COLO668 (cell line): Measurements from ENCODE around the gene HS2ST1.
"Not testable (repeated sequence)": the region's sequence is repeated elsewhere in the genome, so short reads cannot be mapped to it uniquely, and the experiment has no call there.

Source experiments
- DNase-seq: peaks from one replicate; lab custom pipeline; 2025; ENCODE audit not compliant: unreplicated experiment; lab: John Stamatoyannopoulos, UW

Gene HS2ST1

GRCh38 chr1:87004857-87005256 is 90.4 kb downstream of the HS2ST1 start:
- DNase-seq, result no peak

- no peak for DNase-seq
Observed at GRCh38 chr1:87007323-87007722, 92.9 kb downstream of the HS2ST1 start.

GRCh38 chr1:87013385-87013784 is 99.0 kb downstream of the HS2ST1 start:
- not testable (repeated sequence) for DNase-seq

GRCh38 chr1:87017998-87018672 is 103.7 kb downstream of the HS2ST1 start:
- DNase-seq, result peak; percentile 54

DNA sequence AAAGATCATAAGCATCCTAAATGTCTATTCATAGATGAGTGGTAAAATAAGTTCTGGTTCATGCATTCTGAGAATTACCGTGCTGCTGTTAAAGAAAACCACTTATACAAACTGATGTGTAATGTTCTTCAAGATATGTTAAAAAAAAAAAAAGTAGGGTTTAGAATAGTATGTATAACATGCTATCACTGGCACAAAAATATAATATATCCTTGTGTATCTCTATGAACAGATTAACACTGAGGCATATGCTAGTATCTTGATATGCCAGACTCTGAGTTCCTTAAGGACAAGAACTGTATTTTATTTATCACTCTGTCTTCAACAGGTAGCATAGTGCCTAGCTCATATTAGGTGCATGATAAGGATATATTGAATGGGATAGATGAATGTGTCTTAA is 108.9 kb downstream of the HS2ST1 start:
- DNase-seq, result no peak

DNA sequence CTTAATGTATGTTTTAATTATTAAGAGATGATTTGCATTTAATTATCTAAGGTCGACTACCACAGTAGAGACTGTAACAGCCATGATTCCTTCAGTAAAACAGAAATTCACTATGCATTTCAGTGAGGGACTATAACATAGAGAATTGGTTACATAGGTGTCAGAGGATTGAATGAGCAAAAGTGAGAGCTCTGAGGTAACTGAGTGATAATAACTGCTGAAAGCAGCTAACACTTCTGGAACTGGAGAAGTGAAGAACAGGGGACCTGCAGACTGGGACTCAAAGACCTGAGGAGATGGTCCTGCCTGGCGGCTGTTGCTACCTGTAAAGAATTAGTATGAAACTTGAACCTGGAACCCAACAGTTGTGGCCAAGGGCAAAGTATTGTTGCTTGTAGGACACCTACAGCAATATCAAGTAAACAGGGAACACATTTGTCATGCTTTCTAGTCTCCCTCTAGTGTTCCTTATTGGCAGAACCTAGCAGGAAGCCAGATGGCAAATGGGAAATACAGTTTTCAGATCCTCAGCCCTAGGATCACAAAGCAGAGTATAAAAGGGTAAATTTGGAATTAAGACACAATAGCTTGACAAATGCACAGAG is 110.6 kb downstream of the HS2ST1 start:
- DNase-seq, result peak; percentile 34

- DNase-seq, result not testable (repeated sequence)
Observed at GRCh38 chr1:87027561-87027960, 113.1 kb downstream of the HS2ST1 start.

GRCh38 chr1:87028576-87028975 is 114.1 kb downstream of the HS2ST1 start:
- no peak for DNase-seq

- no peak for DNase-seq
Observed at GRCh38 chr1:87030740-87031690, 116.6 kb downstream of the HS2ST1 start.

- no peak for DNase-seq
Observed at GRCh38 chr1:87034351-87034750, 119.9 kb downstream of the HS2ST1 start.

GRCh38 chr1:87039096-87039495 is 124.7 kb downstream of the HS2ST1 start:
- DNase-seq, result no peak

- DNase-seq, result no peak
Observed at GRCh38 chr1:87042111-87042811, 127.8 kb downstream of the HS2ST1 start.

DNA sequence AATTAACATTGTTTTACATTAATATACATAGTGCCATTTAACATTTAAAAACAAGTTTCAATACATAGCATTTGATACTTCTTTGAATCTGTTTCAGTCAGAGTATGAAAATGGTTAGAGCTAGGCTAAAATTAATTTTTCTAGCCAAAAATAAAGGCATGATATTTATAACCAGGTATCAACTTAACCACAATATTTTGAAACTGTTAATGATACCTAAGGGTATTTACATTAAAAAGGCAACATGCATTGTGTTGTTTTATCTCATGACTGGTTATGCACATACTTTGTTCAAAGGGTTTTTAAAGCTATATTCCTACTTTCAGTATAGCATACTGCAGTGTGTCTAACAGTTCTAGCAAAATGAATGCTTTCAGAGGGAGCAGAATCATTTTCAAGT is 130.0 kb downstream of the HS2ST1 start:
- DNase-seq, result no peak

GRCh38 chr1:87044840-87045239 is 130.4 kb downstream of the HS2ST1 start:
- no peak for DNase-seq

- DNase-seq, result no peak
Observed at GRCh38 chr1:87045761-87046304, 131.4 kb downstream of the HS2ST1 start.

DNA sequence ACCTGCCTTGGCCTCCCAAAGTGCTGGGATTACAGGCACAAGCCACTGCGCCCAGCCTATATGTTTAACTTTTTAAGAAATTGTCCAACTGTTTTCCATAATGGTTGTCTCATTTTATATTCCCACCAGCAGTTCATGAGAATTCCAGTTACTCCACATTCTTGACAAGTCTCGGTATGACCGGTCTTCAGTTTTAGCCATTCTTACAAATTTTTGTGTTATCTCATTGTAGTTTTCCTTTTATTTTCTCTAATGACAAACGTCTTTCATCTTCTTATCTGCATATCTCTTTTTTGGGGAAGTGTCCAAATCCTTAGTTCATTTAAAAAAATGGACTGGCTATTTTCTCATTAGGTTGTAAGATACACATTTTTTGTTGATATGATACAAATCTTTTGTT is 132.5 kb downstream of the HS2ST1 start:
- DNase-seq, result no peak

DNA sequence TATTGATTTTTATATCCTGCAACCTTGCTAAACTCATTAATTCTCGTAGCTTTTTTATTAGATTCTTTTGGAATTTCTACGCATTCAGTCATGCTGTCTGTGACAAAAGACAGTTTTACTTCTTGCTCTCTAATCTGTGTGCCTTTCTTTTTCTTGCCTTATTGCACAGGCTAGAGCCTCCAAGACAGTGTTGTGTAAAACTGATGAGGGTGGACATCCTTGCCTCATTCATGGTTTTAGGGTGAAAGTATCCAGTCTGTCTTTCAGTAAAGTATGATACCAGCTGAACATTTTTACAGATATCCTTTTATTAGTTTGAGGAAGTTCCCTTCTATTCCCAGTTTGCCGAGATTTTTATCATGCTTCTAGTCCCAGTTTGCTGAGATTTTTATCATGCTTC is 133.8 kb downstream of the HS2ST1 start:
- no peak for DNase-seq

- no peak for DNase-seq
Observed at GRCh38 chr1:87051965-87052364, 137.5 kb downstream of the HS2ST1 start.

GRCh38 chr1:87052400-87052799 is 138.0 kb downstream of the HS2ST1 start:
- no peak for DNase-seq

DNA sequence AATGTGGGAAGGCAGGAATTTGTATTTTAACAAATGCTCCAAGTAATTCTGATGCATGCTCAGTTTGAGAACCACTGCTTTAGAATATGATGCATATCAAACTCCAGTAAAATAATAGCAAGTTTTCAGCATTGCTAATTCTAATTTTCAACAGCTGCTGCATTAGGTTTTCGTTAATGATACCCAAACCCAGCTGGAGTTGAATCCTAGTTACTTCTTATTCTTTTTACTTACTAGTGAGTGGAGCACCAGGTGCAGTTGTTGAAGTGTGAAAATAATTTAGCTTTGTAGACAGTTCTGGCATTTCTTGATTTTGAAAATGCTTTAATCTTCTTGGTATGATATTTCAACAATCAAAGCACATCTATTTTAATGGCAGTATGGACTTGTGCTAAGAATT is 138.5 kb downstream of the HS2ST1 start:
- no peak for DNase-seq

- no peak for DNase-seq
Observed at GRCh38 chr1:87053446-87053845, 139.0 kb downstream of the HS2ST1 start.
